Psoas muscle (tissue), 8 donors: ENCODE results near the gene HPD. TPM values are rescaled to one million over a fixed set of nuclear protein-coding genes. Genes with fewer than 3 reads are reported as not detected.

Experiments
- ATAC-seq, 4 donors: fragments of 200-7000 bp; cut with Tn5 transposase; one replicate each; pipeline ENCODE4 v1.9.1; 2020; ENCODE audit warnings: moderate library complexity in 3 of 4, mild to moderate bottlenecking in 2 of 4
- DNase-seq, 2 donors: peaks; one replicate each; pipeline ENCODE4 v3.0.0-alpha.2; 2020
- H3K27ac ChIP-seq: fragments of 200-600 bp; one replicate; pipeline ENCODE4 v1.8.0; 2022
- H3K27me3 ChIP-seq, 3 donors: fragments of 200-600 bp in 1 of 3; one replicate each; pipeline versions ENCODE4 v1.6.1 to v1.8.0; 2013 to 2022; ENCODE audit warnings: low read length in 2 of 3, mild to moderate bottlenecking in 2 of 3, moderate library complexity in 1 of 3; ENCODE audit not compliant: insufficient read depth in 3 of 3
- H3K36me3 ChIP-seq, 2 donors: fragments of 200-600 bp in 1 of 2; one replicate each; pipeline versions ENCODE4 v1.6.1 to v1.8.0; 2013 to 2022; ENCODE audit warnings: low read depth in 1 of 2, mild to moderate bottlenecking in 1 of 2, moderate library complexity in 1 of 2; ENCODE audit not compliant: insufficient read depth in 1 of 2
- H3K4me1 ChIP-seq: fragments of 200-600 bp; one replicate; pipeline ENCODE4 v1.8.0; 2022
- H3K4me3 ChIP-seq: fragments of 200-600 bp; one replicate; pipeline ENCODE4 v1.8.0; 2022; ENCODE audit warnings: mild to moderate bottlenecking
- H3K9me3 ChIP-seq: fragments of 200-600 bp; one replicate; pipeline ENCODE4 v1.8.0; 2022
- CTCF ChIP-seq: fragments of 200-600 bp; IDR thresholded peaks from one replicate; pipeline ENCODE4 v1.8.0; 2022; ENCODE audit warnings: antibody characterized with exemption
- WGBS, 3 donors: extraction: QIAGEN DNeasy Blood & Tissue Kit; methylation state at CpG; one replicate each; pipeline versions ENCODE4 v1.1.6 to v1.1.7; 2013; 5-methylcytosine and 5-hydroxymethylcytosine counted together
- intact Hi-C, 2 donors: fragments of 100-400 bp; cut with DNase I; formaldehyde crosslinking; loops; one replicate each; pipeline versions ENCODE4 v1.11.0 to v1.14.2; 2022
- polyA plus RNA-seq, 3 donors: library from polyadenylated mRNA; stranded (reverse); fragments of 200-250 nt; gene quantifications; one replicate each; pipeline ENCODE4 v1.2.3, GENCODE V29; 2013
- total RNA-seq, 4 donors: library from RNA; stranded (reverse); fragmentation: NEBNext Ultra II Directional in 2 of 4; extraction: Animal tissue kit (Norgen Biotek cat#: 25700) in 2 of 4; gene quantifications; one replicate each; pipeline versions ENCODE4 v1.2.1 to v1.2.4, GENCODE V29; 2021 to 2023
- donor health status: healthy with polysubstance abuse.
- donor health status: DM: no; HTN: no; CAD: no; lungs with moderate emphysema.
- donor health status: Bipolar disorder and iron deficiency.
- donor health status: healthy.
- donor health status: DM: yes; HTN: yes; CAD: no.
- donor health status: DM: no; HTN: no; CAD: no.
- donor health status: DM: no; HTN: no; CAD: no.
- donor health status: DM: yes; HTN: yes; CAD: no.

Gene HPD
- total and polyA plus RNA-seq, 7 donors = 0.67 to 3.3 (median 1.6) TPM

GRCh38 chr12:121843236-121843982 lies 15.2 kb downstream of the HPD start:
- H3K9me3 ChIP-seq = no peaks in the 10 kb centered on the region
- intact Hi-C loops = loop anchor here (5.0 kb wide), 2 partner anchors 39 to 44 kb away; partner anchors contain the start of gene PSMD9 (in 1 of the 2)
- H3K36me3 ChIP-seq = no peaks in the 10 kb centered on the region
- H3K27ac ChIP-seq = no peak overlapping the region
- no peaks in the 10 kb centered on the region for H3K4me1 ChIP-seq
- no peak for ATAC-seq
- no peak overlapping the region for H3K4me3 ChIP-seq
- no peak for DNase-seq
- H3K27me3 ChIP-seq = no peaks in the 10 kb centered on the region
- no peak for TF ChIP-seq CTCF
- 74 to 83% (median 78%) methylated on average over 13 of the region's 13 CpGs for WGBS, 3 donors

GRCh38 chr12:121839993-121840761 lies 18.5 kb downstream of the HPD start:
- no peaks in the 10 kb centered on the region for H3K36me3 ChIP-seq
- DNase-seq (no peak), ATAC-seq (peak in 1 of 4 donors; percentile 2)
- peak overlapping the region; percentile 74 for H3K4me3 ChIP-seq
- H3K9me3 ChIP-seq = no peaks in the 10 kb centered on the region
- H3K27ac ChIP-seq = peak overlapping the region; percentile 67
- TF ChIP-seq CTCF = no peak
- intact Hi-C loops = loop anchor here (5.0 kb wide), 2 partner anchors 42 to 47 kb away; partner anchors contain the start of gene PSMD9 (in 1 of the 2)
- 78 to 81% (median 78%) methylated on average over 24 of the region's 24 CpGs for WGBS, 3 donors
- no peaks in the 10 kb centered on the region for H3K27me3 ChIP-seq
- H3K4me1 ChIP-seq = no peaks in the 10 kb centered on the region

GRCh38 chr12:121839106-121839992 lies 19.3 kb downstream of the HPD start:
- no peaks in the 10 kb centered on the region for H3K27me3 ChIP-seq
- TF ChIP-seq CTCF = peak; percentile 44
- intact Hi-C loops = no loop called here
- WGBS, 3 donors = 12 to 13% (median 12%) methylated on average over 51 to 53 of the region's 53 CpGs
- ATAC-seq (peak; percentile 98 to 100 (median 98)), DNase-seq (peak; percentile 99 to 100)
- H3K4me3 ChIP-seq = peak overlapping the region; percentile 74
- H3K4me1 ChIP-seq = no peaks in the 10 kb centered on the region
- H3K36me3 ChIP-seq = no peaks in the 10 kb centered on the region
- peak overlapping the region; percentile 67 for H3K27ac ChIP-seq
- H3K9me3 ChIP-seq = no peaks in the 10 kb centered on the region

- 86 to 91% (median 86%) methylated on average over 5 of the region's 5 CpGs for WGBS, 3 donors
- Histone ChIP-seq H3K4me3 (no peak overlapping the region), H3K9me3 (no peaks in the 10 kb centered on the region), H3K27ac (no peak overlapping the region), H3K27me3 (no peaks in the 10 kb centered on the region), H3K36me3 (no peaks in the 10 kb centered on the region), H3K4me1 (no peaks in the 10 kb centered on the region)
- no peak for TF ChIP-seq CTCF
- intact Hi-C loops = no loop called here
- no peak for DNase-seq
- no peak for ATAC-seq
Measured at GRCh38 chr12:121838126-121838525, 20.5 kb downstream of the HPD start.
